B cell (primary cell): ENCODE data around the gene ARID1A.

Experiments
- EZH2 ChIP-seq: IDR thresholded peaks from 2 replicates; pipeline ENCODE4 v1.6.1; 2012; ENCODE audit warnings: borderline replicate concordance, low read depth, mild to moderate bottlenecking, moderate library complexity, low read length; ENCODE audit not compliant: insufficient read depth, poor library complexity, severe bottlenecking
- TF ChIP-seq, protein P1 (sequence below): fragments of 200-600 bp; IDR thresholded peaks from one replicate; pipeline ENCODE4 v1.8.0; 2022; ENCODE audit warnings: antibody characterized with exemption, mild to moderate bottlenecking

DNA sequence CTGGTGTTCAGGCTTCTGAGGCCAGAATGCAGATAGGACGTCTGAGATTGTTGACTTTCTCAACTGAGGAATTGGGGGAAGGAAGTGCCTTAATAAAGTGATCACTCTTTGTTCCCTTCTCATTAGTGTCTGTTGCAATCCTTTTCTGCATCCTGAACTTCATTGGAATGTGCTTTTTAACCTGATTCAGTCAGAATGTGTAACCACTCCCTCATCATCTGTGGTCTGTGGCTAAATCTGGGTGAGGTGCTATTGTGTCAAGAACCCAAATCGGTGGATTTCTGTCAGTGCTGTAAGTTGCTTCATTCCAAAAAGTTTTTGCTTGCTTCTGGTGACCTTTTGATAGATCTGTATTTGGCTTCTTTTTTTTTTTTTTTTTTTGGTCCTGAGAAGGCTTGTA, 38.2 kb downstream of the ARID1A start:
- TF ChIP-seq, protein P1, sequence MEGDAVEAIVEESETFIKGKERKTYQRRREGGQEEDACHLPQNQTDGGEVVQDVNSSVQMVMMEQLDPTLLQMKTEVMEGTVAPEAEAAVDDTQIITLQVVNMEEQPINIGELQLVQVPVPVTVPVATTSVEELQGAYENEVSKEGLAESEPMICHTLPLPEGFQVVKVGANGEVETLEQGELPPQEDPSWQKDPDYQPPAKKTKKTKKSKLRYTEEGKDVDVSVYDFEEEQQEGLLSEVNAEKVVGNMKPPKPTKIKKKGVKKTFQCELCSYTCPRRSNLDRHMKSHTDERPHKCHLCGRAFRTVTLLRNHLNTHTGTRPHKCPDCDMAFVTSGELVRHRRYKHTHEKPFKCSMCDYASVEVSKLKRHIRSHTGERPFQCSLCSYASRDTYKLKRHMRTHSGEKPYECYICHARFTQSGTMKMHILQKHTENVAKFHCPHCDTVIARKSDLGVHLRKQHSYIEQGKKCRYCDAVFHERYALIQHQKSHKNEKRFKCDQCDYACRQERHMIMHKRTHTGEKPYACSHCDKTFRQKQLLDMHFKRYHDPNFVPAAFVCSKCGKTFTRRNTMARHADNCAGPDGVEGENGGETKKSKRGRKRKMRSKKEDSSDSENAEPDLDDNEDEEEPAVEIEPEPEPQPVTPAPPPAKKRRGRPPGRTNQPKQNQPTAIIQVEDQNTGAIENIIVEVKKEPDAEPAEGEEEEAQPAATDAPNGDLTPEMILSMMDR = no peak
- no peak for TF ChIP-seq EZH2
